GM12878 (cell line): ENCODE results near the gene PSMD11. TPM values are rescaled to one million over a fixed set of nuclear protein-coding genes. Genes with fewer than 3 reads are reported as not detected.
A peak's percentile ranks its signal among the peaks of the same experiment; 100 is the strongest.

ENCODE experiments used
- CBX5 ChIP-seq: sonication (generic); IDR thresholded peaks from 2 replicates; pipeline ENCODE4 v1.6.1; 2016; ENCODE audit warnings: low read depth, moderate library complexity, mild to moderate bottlenecking, inconsistent platforms
- CREB1 ChIP-seq: IDR thresholded peaks from 2 replicates; pipeline ENCODE4 v1.6.1; 2012; ENCODE audit warnings: low read depth, mild to moderate bottlenecking, inconsistent platforms
- CREM ChIP-seq: IDR thresholded peaks from 2 replicates; pipeline ENCODE4 v1.6.1; 2014; ENCODE audit warnings: antibody characterized with exemption, low read depth
- DPF2 ChIP-seq: fragments of 450-650 bp; IDR thresholded peaks from 2 replicates; pipeline ENCODE4 v1.6.1; 2017; ENCODE audit warnings: mild to moderate bottlenecking
- GATAD2B ChIP-seq: fragments of 450-650 bp; conservative IDR thresholded peaks from 2 replicates; pipeline ENCODE4 v1.6.1; 2017; ENCODE audit warnings: low read depth, mild to moderate bottlenecking, moderate library complexity
- LARP7 ChIP-seq: fragments of 450-650 bp; IDR thresholded peaks from 2 replicates; pipeline ENCODE4 v1.6.1; 2017; ENCODE audit warnings: mild to moderate bottlenecking
- MEF2B ChIP-seq: fragments of 450-650 bp; IDR thresholded peaks from 2 replicates; pipeline ENCODE4 v1.6.1; 2018; ENCODE audit warnings: mild to moderate bottlenecking, moderate library complexity; ENCODE audit not compliant: partially characterized antibody, poor library complexity, severe bottlenecking
- MXI1 ChIP-seq: fragments of 150-350 bp; IDR thresholded peaks from 2 replicates; pipeline ENCODE4 v1.6.1; 2011; ENCODE audit warnings: low read depth, mild to moderate bottlenecking, inconsistent platforms, low read length, improper control_type of control experiment
- SMARCA5 ChIP-seq: fragments of 450-650 bp; IDR thresholded peaks from 2 replicates; pipeline ENCODE4 v1.6.1; 2017; ENCODE audit warnings: mild to moderate bottlenecking
- STAT3 ChIP-seq: IDR thresholded peaks from 2 replicates; pipeline ENCODE4 v1.6.1; 2011; ENCODE audit warnings: low read depth, low read length, improper control_type of control experiment
- ZNF24 ChIP-seq: fragments of 450-650 bp; IDR thresholded peaks from 2 replicates; pipeline ENCODE4 v1.6.1; 2017; ENCODE audit warnings: antibody characterized with exemption, mild to moderate bottlenecking
- polyA plus RNA-seq, 11 experiments: library from polyadenylated mRNA; depleted of rRNA in 4 of 11; unstranded in 6 of 11; stranded (reverse) in 5 of 11; fragments of >200 nt; fragmentation: Nextera tagmentation in 4 of 11; fragmentation: Illumina TruSeq in 1 of 11; extraction: Ambion mirVana in 4 of 11; extraction: Trizol in 1 of 11; gene quantifications; 1 replicate in 1 of 11; 2 replicates in 10 of 11; pipeline versions ENCODE4 v1.2.1 to v1.2.3, GENCODE V29; 2011 to 2016; ENCODE audit warnings: inconsistent platforms in 2 of 11, missing spikeins in 2 of 11, low read depth in 1 of 11
- total RNA-seq, 4 experiments: library from RNA; depleted of rRNA in 3 of 4; stranded (reverse); fragments of >200 nt in 3 of 4; fragmentation: Illumina TruSeq in 1 of 4; extraction: Trizol in 1 of 4; gene quantifications; 2 replicates each; pipeline versions ENCODE4 v1.2.1 to v1.2.3, GENCODE V29; 2013 to 2021
- TF ChIP-seq, protein P1 (sequence below): IDR thresholded peaks from 2 replicates; pipeline ENCODE4 v1.6.1; 2012; ENCODE audit warnings: improper control_type of control experiment, low read depth, low read length; ENCODE audit not compliant: insufficient replicate concordance
- TF ChIP-seq, protein P2 (sequence below): fragments of 150-350 bp; IDR thresholded peaks from 2 replicates; pipeline ENCODE4 v1.6.1; 2016; ENCODE audit warnings: low read depth, low read length
- TF ChIP-seq, protein P3 (sequence below): fragments of 450-650 bp; IDR thresholded peaks from 2 replicates; pipeline ENCODE4 v1.6.1; 2017; ENCODE audit warnings: mild to moderate bottlenecking, moderate library complexity
- TF ChIP-seq, protein P4 (sequence below): IDR thresholded peaks from 2 replicates; pipeline ENCODE4 v1.6.1; 2012; ENCODE audit warnings: low read depth, low read length, improper control_type of control experiment

Gene PSMD11
- total and polyA plus RNA-seq, 10 of the 15 experiments (the other 5 are each of a cell fraction or from before 2014, with no cell fraction given) = 84.1 to 319 (median 120) TPM

DNA sequence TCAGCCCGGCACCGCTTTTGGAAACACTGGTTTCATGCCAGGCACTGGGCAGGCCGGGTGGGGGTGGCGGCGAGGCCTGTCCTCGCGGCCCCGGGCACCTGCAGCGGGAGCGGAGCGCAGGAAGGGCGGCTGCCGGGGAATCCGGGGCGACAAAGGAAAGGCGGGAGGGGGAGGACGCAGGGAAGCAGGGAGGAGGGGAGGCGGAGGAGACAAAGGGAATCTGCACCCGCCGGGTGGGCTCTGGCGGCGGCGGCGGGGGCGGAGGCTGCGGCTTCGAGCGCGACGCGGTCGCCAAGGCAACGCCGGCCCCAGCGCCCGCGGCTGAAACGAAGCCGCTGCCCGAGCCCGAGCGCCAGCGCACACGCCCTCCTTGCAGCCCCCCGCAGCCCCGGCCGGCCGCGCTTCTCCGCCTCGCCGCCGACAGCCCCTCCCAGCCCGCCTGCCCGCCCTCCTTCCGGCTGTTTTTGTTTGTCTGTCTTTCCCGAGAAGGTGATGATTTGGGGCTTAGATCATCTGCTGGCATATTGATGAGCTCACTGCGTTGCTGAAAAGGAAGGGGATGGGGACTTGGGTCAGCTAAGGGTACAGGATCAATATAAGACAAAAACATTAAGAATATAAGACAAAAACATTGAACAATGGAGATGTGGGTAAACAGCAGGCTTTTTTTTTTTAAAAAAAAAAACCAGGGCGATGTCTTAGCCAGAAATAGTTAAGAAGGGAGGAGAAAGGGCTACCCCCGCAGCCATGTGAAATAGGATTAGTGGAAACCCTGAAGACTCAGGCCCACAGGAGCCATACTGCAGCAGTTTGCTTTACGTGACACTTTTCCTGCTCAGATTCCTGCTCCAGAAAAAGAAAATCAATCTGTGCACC is 75.2 kb downstream of the PSMD11 start (continued):
- no peak for TF ChIP-seq MEF2B
- no peak for TF ChIP-seq STAT3
- TF ChIP-seq SMARCA5 = no peak
- TF ChIP-seq, protein P1, sequence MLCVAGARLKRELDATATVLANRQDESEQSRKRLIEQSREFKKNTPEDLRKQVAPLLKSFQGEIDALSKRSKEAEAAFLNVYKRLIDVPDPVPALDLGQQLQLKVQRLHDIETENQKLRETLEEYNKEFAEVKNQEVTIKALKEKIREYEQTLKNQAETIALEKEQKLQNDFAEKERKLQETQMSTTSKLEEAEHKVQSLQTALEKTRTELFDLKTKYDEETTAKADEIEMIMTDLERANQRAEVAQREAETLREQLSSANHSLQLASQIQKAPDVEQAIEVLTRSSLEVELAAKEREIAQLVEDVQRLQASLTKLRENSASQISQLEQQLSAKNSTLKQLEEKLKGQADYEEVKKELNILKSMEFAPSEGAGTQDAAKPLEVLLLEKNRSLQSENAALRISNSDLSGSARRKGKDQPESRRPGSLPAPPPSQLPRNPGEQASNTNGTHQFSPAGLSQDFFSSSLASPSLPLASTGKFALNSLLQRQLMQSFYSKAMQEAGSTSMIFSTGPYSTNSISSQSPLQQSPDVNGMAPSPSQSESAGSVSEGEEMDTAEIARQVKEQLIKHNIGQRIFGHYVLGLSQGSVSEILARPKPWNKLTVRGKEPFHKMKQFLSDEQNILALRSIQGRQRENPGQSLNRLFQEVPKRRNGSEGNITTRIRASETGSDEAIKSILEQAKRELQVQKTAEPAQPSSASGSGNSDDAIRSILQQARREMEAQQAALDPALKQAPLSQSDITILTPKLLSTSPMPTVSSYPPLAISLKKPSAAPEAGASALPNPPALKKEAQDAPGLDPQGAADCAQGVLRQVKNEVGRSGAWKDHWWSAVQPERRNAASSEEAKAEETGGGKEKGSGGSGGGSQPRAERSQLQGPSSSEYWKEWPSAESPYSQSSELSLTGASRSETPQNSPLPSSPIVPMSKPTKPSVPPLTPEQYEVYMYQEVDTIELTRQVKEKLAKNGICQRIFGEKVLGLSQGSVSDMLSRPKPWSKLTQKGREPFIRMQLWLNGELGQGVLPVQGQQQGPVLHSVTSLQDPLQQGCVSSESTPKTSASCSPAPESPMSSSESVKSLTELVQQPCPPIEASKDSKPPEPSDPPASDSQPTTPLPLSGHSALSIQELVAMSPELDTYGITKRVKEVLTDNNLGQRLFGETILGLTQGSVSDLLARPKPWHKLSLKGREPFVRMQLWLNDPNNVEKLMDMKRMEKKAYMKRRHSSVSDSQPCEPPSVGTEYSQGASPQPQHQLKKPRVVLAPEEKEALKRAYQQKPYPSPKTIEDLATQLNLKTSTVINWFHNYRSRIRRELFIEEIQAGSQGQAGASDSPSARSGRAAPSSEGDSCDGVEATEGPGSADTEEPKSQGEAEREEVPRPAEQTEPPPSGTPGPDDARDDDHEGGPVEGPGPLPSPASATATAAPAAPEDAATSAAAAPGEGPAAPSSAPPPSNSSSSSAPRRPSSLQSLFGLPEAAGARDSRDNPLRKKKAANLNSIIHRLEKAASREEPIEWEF = peak; percentile 19
- TF ChIP-seq CBX5 = no peak
- TF ChIP-seq GATAD2B = peak; percentile 71
- peak; percentile 83 for TF ChIP-seq LARP7
- TF ChIP-seq, protein P2, sequence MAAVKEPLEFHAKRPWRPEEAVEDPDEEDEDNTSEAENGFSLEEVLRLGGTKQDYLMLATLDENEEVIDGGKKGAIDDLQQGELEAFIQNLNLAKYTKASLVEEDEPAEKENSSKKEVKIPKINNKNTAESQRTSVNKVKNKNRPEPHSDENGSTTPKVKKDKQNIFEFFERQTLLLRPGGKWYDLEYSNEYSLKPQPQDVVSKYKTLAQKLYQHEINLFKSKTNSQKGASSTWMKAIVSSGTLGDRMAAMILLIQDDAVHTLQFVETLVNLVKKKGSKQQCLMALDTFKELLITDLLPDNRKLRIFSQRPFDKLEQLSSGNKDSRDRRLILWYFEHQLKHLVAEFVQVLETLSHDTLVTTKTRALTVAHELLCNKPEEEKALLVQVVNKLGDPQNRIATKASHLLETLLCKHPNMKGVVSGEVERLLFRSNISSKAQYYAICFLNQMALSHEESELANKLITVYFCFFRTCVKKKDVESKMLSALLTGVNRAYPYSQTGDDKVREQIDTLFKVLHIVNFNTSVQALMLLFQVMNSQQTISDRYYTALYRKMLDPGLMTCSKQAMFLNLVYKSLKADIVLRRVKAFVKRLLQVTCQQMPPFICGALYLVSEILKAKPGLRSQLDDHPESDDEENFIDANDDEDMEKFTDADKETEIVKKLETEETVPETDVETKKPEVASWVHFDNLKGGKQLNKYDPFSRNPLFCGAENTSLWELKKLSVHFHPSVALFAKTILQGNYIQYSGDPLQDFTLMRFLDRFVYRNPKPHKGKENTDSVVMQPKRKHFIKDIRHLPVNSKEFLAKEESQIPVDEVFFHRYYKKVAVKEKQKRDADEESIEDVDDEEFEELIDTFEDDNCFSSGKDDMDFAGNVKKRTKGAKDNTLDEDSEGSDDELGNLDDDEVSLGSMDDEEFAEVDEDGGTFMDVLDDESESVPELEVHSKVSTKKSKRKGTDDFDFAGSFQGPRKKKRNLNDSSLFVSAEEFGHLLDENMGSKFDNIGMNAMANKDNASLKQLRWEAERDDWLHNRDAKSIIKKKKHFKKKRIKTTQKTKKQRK = no peak
- TF ChIP-seq DPF2 = peak; percentile 68
- TF ChIP-seq, protein P3, sequence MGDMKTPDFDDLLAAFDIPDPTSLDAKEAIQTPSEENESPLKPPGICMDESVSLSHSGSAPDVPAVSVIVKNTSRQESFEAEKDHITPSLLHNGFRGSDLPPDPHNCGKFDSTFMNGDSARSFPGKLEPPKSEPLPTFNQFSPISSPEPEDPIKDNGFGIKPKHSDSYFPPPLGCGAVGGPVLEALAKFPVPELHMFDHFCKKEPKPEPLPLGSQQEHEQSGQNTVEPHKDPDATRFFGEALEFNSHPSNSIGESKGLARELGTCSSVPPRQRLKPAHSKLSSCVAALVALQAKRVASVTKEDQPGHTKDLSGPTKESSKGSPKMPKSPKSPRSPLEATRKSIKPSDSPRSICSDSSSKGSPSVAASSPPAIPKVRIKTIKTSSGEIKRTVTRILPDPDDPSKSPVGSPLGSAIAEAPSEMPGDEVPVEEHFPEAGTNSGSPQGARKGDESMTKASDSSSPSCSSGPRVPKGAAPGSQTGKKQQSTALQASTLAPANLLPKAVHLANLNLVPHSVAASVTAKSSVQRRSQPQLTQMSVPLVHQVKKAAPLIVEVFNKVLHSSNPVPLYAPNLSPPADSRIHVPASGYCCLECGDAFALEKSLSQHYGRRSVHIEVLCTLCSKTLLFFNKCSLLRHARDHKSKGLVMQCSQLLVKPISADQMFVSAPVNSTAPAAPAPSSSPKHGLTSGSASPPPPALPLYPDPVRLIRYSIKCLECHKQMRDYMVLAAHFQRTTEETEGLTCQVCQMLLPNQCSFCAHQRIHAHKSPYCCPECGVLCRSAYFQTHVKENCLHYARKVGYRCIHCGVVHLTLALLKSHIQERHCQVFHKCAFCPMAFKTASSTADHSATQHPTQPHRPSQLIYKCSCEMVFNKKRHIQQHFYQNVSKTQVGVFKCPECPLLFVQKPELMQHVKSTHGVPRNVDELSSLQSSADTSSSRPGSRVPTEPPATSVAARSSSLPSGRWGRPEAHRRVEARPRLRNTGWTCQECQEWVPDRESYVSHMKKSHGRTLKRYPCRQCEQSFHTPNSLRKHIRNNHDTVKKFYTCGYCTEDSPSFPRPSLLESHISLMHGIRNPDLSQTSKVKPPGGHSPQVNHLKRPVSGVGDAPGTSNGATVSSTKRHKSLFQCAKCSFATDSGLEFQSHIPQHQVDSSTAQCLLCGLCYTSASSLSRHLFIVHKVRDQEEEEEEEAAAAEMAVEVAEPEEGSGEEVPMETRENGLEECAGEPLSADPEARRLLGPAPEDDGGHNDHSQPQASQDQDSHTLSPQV = no peak
- TF ChIP-seq, protein P4, sequence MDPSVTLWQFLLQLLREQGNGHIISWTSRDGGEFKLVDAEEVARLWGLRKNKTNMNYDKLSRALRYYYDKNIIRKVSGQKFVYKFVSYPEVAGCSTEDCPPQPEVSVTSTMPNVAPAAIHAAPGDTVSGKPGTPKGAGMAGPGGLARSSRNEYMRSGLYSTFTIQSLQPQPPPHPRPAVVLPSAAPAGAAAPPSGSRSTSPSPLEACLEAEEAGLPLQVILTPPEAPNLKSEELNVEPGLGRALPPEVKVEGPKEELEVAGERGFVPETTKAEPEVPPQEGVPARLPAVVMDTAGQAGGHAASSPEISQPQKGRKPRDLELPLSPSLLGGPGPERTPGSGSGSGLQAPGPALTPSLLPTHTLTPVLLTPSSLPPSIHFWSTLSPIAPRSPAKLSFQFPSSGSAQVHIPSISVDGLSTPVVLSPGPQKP = no peak
- TF ChIP-seq MXI1 = 0 out of 2 replicates have a peak, but pooled peaks have one; percentile 50
- no peak for TF ChIP-seq ZNF24
- TF ChIP-seq CREB1 = 0 out of 2 replicates have a peak, but pooled peaks have one; percentile 45
- no peak for TF ChIP-seq CREM
